ENCODE results near the gene TRABD2B. TPM values are rescaled to one million over a fixed set of nuclear protein-coding genes. Genes with fewer than 3 reads are reported as not detected.

TRABD2B gene
- total and polyA plus RNA-seq, 2 donors (not counting 3 experiments of a cell fraction or from before 2014, with no cell fraction given): not detected

DNA sequence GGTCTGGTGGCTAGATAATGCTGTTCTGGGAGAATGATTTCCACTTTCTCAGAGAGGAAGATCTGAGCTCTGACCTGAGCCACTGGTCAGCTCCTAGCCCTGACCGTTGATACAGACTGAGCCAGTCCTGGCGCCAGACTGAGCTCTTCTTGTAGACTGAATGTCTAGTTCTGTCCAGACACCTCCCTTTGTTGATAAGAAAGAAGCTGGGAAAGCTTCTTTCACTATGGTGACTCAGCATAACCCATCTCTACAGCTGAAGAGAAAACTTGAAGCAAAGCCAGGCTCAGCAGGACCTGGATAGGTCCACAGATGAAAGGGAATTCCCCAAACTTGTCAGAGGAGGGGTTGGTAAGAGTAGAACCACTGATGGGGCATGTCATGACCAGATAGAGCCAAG lies 9.9 kb upstream of the TRABD2B start:
- FAIRE-seq (no peak), DNase-seq (ENCODE audit: low read depth, low spot score) (no peak)
- TF ChIP-seq JUN (IDR thresholded peaks at IDR 0.05; ENCODE audit: borderline replicate concordance, insufficient read depth, insufficient read length, low read depth) (no peak), FOS (IDR thresholded peaks at IDR 0.05; ENCODE audit: borderline replicate concordance, insufficient read depth, low read length) (no peak), MYC (IDR thresholded peaks at IDR 0.05; ENCODE audit: low read depth, low read length) (no peak), EZH2 (IDR thresholded peaks at IDR 0.05; ENCODE audit: borderline replicate concordance, low read depth, low read length, severe bottlenecking) (no peak), GATA2 (IDR thresholded peaks at IDR 0.05; ENCODE audit: insufficient read depth, insufficient read length, low read depth, low read length) (no peak)
- H3K27me3 ChIP-seq (ENCODE audit: control insufficient read depth in 2 of 2, insufficient read depth in 2 of 2, low read length in 2 of 2): no peaks in the 10 kb centered on the region
- no TSS peak for BruUV-seq (replicated peaks)
- POLR2A ChIA-PET: no interaction called here
- H2AFZ ChIP-seq (ENCODE audit: low read depth, low read length): no peak overlapping the region
- H3K4me1 ChIP-seq (ENCODE audit: control insufficient read depth, extremely low read depth, insufficient read depth, low read length): no peaks in the 10 kb centered on the region
- H3K4me2 ChIP-seq (ENCODE audit: insufficient read depth, low read length): no peak overlapping the region
- no peaks in the 10 kb centered on the region for H4K20me1 ChIP-seq (replicated peaks; ENCODE audit: control insufficient read depth, extremely low read depth, insufficient read depth, low read length)
- H3K79me2 ChIP-seq (ENCODE audit: control insufficient read depth, insufficient read depth, low read length): no peaks in the 10 kb centered on the region
- H3K9me3 ChIP-seq (replicated peaks; ENCODE audit: control insufficient read depth, insufficient read depth, low read length): no peaks in the 10 kb centered on the region
- H3K9me1 ChIP-seq (replicated peaks; ENCODE audit: control insufficient read depth, extremely low read depth, insufficient read depth, low read length): no peaks in the 10 kb centered on the region
- no peaks in the 10 kb centered on the region for H3K36me3 ChIP-seq (ENCODE audit: control insufficient read depth in 2 of 2, extremely low read depth in 1 of 2, insufficient read depth in 2 of 2, low read length in 2 of 2)
- no peak overlapping the region for H3K27ac ChIP-seq (ENCODE audit: insufficient read depth, low read depth, low read length)
- intact Hi-C loops (cut with micrococcal nuclease) (no loop called here), dilution Hi-C loops (cut with MboI; ENCODE audit: extremely low pct_ligation_motif_present, low sequenced_read_pairs) (no loop called here)
- CTCF ChIA-PET: interaction anchor here (4.0 kb wide), 1 partner anchor 9 kb away, joined by 36 read pairs; the partner anchor contains the start of gene TRABD2B
- no peak overlapping the region for H3K4me3 ChIP-seq (replicated peaks in 1 of 3; ENCODE audit: insufficient read depth in 1 of 3, low read depth in 1 of 3, low read length in 3 of 3)
- no peak overlapping the region for H3K9ac ChIP-seq (replicated peaks; ENCODE audit: extremely low read depth, insufficient read depth, low read length)

DNA sequence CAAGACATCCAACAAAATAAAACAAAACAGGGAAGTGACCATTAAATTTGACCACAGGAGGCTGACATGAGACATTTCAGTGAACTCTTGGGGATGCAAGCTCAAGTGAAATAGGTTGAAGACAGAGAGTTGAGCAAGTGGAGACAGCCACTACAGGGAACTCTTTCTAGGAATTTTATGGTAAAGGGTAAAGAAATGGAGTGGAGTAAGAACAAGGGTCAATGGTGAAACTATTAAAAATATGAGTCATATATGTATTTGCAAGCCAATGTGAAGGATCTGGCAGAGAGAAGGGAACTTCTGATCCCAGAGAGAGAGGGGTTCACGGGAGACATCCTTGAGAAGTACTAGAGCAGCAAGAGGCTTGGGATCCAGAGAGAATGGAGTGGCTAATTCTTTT lies 9.1 kb upstream of the TRABD2B start:
- Histone ChIP-seq H3K79me2 (ENCODE audit: control insufficient read depth, insufficient read depth, low read length) (no peaks in the 10 kb centered on the region), H3K9ac (replicated peaks; ENCODE audit: extremely low read depth, insufficient read depth, low read length) (no peak overlapping the region), H3K4me2 (ENCODE audit: insufficient read depth, low read length) (no peak overlapping the region), H3K27me3 (ENCODE audit: control insufficient read depth in 2 of 2, insufficient read depth in 2 of 2, low read length in 2 of 2) (no peaks in the 10 kb centered on the region), H3K4me1 (ENCODE audit: control insufficient read depth, extremely low read depth, insufficient read depth, low read length) (no peaks in the 10 kb centered on the region), H4K20me1 (replicated peaks; ENCODE audit: control insufficient read depth, extremely low read depth, insufficient read depth, low read length) (no peaks in the 10 kb centered on the region), H2AFZ (ENCODE audit: low read depth, low read length) (no peak overlapping the region), H3K4me3 (replicated peaks in 1 of 3; ENCODE audit: insufficient read depth in 1 of 3, low read depth in 1 of 3, low read length in 3 of 3) (no peak overlapping the region), H3K9me3 (replicated peaks; ENCODE audit: control insufficient read depth, insufficient read depth, low read length) (no peaks in the 10 kb centered on the region), H3K9me1 (replicated peaks; ENCODE audit: control insufficient read depth, extremely low read depth, insufficient read depth, low read length) (no peaks in the 10 kb centered on the region), H3K27ac (ENCODE audit: insufficient read depth, low read depth, low read length) (no peak overlapping the region), H3K36me3 (ENCODE audit: control insufficient read depth in 2 of 2, extremely low read depth in 1 of 2, insufficient read depth in 2 of 2, low read length in 2 of 2) (no peaks in the 10 kb centered on the region)
- TF ChIP-seq FOS (IDR thresholded peaks at IDR 0.05; ENCODE audit: borderline replicate concordance, insufficient read depth, low read length) (no peak), POLR2AphosphoS5 (IDR thresholded peaks at IDR 0.05; ENCODE audit: insufficient read depth, low read depth, low read length) (no peak), JUN (IDR thresholded peaks at IDR 0.05; ENCODE audit: borderline replicate concordance, insufficient read depth, insufficient read length, low read depth) (no peak), EZH2 (IDR thresholded peaks at IDR 0.05; ENCODE audit: borderline replicate concordance, low read depth, low read length, severe bottlenecking) (no peak), GATA2 (IDR thresholded peaks at IDR 0.05; ENCODE audit: insufficient read depth, insufficient read length, low read depth, low read length) (no peak), POLR2A (IDR thresholded peaks at IDR 0.05; ENCODE audit: low read depth, low read length) (no peak), MYC (IDR thresholded peaks at IDR 0.05; ENCODE audit: low read depth, low read length) (no peak)
- TF ChIP-seq, protein P1, sequence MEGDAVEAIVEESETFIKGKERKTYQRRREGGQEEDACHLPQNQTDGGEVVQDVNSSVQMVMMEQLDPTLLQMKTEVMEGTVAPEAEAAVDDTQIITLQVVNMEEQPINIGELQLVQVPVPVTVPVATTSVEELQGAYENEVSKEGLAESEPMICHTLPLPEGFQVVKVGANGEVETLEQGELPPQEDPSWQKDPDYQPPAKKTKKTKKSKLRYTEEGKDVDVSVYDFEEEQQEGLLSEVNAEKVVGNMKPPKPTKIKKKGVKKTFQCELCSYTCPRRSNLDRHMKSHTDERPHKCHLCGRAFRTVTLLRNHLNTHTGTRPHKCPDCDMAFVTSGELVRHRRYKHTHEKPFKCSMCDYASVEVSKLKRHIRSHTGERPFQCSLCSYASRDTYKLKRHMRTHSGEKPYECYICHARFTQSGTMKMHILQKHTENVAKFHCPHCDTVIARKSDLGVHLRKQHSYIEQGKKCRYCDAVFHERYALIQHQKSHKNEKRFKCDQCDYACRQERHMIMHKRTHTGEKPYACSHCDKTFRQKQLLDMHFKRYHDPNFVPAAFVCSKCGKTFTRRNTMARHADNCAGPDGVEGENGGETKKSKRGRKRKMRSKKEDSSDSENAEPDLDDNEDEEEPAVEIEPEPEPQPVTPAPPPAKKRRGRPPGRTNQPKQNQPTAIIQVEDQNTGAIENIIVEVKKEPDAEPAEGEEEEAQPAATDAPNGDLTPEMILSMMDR (IDR thresholded peaks at IDR 0.05; ENCODE audit: extremely low read depth in 1 of 2, insufficient read depth in 1 of 2, low read depth in 1 of 2, low read length in 2 of 2): no peak
- TF ChIP-seq, protein P2, sequence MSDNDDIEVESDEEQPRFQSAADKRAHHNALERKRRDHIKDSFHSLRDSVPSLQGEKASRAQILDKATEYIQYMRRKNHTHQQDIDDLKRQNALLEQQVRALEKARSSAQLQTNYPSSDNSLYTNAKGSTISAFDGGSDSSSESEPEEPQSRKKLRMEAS (IDR thresholded peaks at IDR 0.05; ENCODE audit: insufficient read depth, insufficient read length): no peak
- dilution Hi-C loops (cut with MboI; ENCODE audit: extremely low pct_ligation_motif_present, low sequenced_read_pairs) (no loop called here), intact Hi-C loops (cut with micrococcal nuclease) (no loop called here)
- FAIRE-seq: no peak
- no TSS peak for BruUV-seq (replicated peaks)
- ChIA-PET CTCF (no interaction called here), POLR2A (no interaction called here)
- no peak for DNase-seq (ENCODE audit: low read depth, low spot score)
